Heart right ventricle (tissue), 16 donors: ENCODE data around the gene MLH1. TPM values are rescaled to one million over a fixed set of nuclear protein-coding genes. Genes with fewer than 3 reads are reported as not detected.

Experiments used
- ATAC-seq, 8 donors: fragments of 200-7000 bp; cut with Tn5 transposase; one replicate each; pipeline ENCODE4 v1.9.1; 2020; ENCODE audit warnings: mild to moderate bottlenecking in 8 of 8, moderate library complexity in 8 of 8, moderate number of reproducible peaks in 1 of 8
- DNase-seq, 2 donors: peaks; one replicate each; pipeline ENCODE4 v3.0.0-alpha.2; 2020
- H3K27ac ChIP-seq, 10 donors: fragments of 200-600 bp; sonication (generic) in 2 of 10; one replicate each; pipeline versions ENCODE4 v1.5.0 to v1.8.0; 2020 to 2022; ENCODE audit warnings: mild to moderate bottlenecking in 3 of 10
- H3K27me3 ChIP-seq, 7 donors: fragments of 200-600 bp; one replicate each; pipeline ENCODE4 v1.8.0; 2021 to 2022; ENCODE audit warnings: mild to moderate bottlenecking in 2 of 7
- H3K36me3 ChIP-seq, 9 donors: fragments of 200-600 bp; sonication (generic) in 1 of 9; one replicate each; pipeline versions ENCODE4 v1.5.0 to v1.8.0; 2020 to 2022; ENCODE audit warnings: mild to moderate bottlenecking in 2 of 9
- H3K4me1 ChIP-seq, 9 donors: fragments of 200-600 bp; sonication (generic) in 1 of 9; one replicate each; pipeline versions ENCODE4 v1.5.0 to v1.8.0; 2020 to 2022; ENCODE audit warnings: mild to moderate bottlenecking in 4 of 9
- H3K4me3 ChIP-seq, 10 donors: fragments of 200-600 bp; sonication (generic) in 2 of 10; one replicate each; pipeline versions ENCODE4 v1.5.0 to v1.8.0; 2020 to 2022; ENCODE audit warnings: mild to moderate bottlenecking in 7 of 10, moderate library complexity in 2 of 10
- H3K9me3 ChIP-seq, 11 donors: fragments of 200-600 bp in 10 of 11; sonication (generic) in 2 of 11; one replicate each; pipeline versions ENCODE4 v1.5.0 to v1.8.0; 2013 to 2022; ENCODE audit warnings: mild to moderate bottlenecking in 2 of 11, control low read depth in 1 of 11, moderate library complexity in 1 of 11
- WGBS, 2 donors: extraction: QIAGEN DNeasy Blood & Tissue Kit; methylation state at CpG; one replicate each; pipeline ENCODE4 v1.1.7; 2013; ENCODE audit warnings: inconsistent platforms in 1 of 2; 5-methylcytosine and 5-hydroxymethylcytosine counted together
- intact Hi-C, 10 donors: fragments of 100-400 bp; cut with DNase I; formaldehyde crosslinking; loops; one replicate each; pipeline versions ENCODE4 v1.11.1 to v1.14.2; 2022
- long read RNA-seq, 3 donors: library from polyadenylated mRNA; unstranded; transcript quantifications; one replicate each; pipeline ENCODE4 v2.0.0, GENCODE V29; 2020 to 2021
- polyA plus RNA-seq, 2 donors: library from polyadenylated mRNA; stranded (reverse); fragments of 200-250 nt; gene quantifications; one replicate each; pipeline ENCODE4 v1.2.3, GENCODE V29; 2013
- total RNA-seq, 10 donors: library from RNA; stranded (reverse); fragmentation: NEBNext Ultra II Directional in 3 of 10; extraction: Animal tissue kit (Norgen Biotek cat#: 25700) in 3 of 10; gene quantifications; one replicate each; pipeline versions ENCODE4 v1.2.1 to v1.2.4, GENCODE V29; 2021 to 2023
- TF ChIP-seq, protein P1 (sequence below), 9 donors: fragments of 200-600 bp; sonication (generic) in 2 of 9; IDR thresholded peaks; one replicate each; pipeline versions ENCODE4 v1.5.0 to v1.8.0; 2021 to 2022; ENCODE audit warnings: antibody characterized with exemption in 9 of 9, mild to moderate bottlenecking in 5 of 9, moderate library complexity in 1 of 9
- donor health status: Arrhythmogenic right ventricular cardiomyopathy.
- donor health status: ischemic (EF 13 %, LVEDD 7.1; RV severe dilation, severe dysfunction).
- donor health status: healthy with polysubstance abuse.
- donor health status: DM: no; HTN: yes; CAD: no.
- donor health status: DM: no; HTN: no; CAD: no.
- donor health status: ischemic (EF 25% LVEDD 6.9; RV normal size, moderate dysfunction).
- donor health status: ischemic (EF 25% LVEDD 5.7; RV mildly dilated, moderate dysfunction).
- donor health status: healthy.
- donor health status: DM: yes; HTN: yes; CAD: no.
- donor health status: Ischemic cardiomyopathy.
- donor health status: ischemic (EF 35%, LVEDD 5.7; RV mildly dilated, moderate dysfunction).
- donor health status: nonischemic (EF 11% LVEDD 7.7; RV severe dilation, severe dysfunction).
- donor health status: DM: yes; HTN: yes; CAD: no.
- donor health status: PGD.
- donor health status: ischemic (EF 29% LVEDD 5.4; RV normal size, mild dysfunction).
- donor health status: nonischemic (EF 23%, LVEDD 6.1; RV moderate dilation, normal function).

The MLH1 gene
- total RNA-seq (10 to 100 TPM; 48.8 to 61.7 (median 52.5) TPM), polyA plus RNA-seq (10 to 100 TPM; 26.0 to 29.5 TPM)
- long read RNA-seq, donor 1, transcript MLH1-201 (19 exons, 2,752 nt): major isoform, 56 of 90 reads
- long read RNA-seq, donor 1, partial matches to known transcripts: 21 of 90 reads
- long read RNA-seq, donor 1, other reads (novel, unspliced or antisense): 12 of 90 reads
- long read RNA-seq, donor 2, transcript MLH1-201 (19 exons, 2,752 nt): major isoform, 42 of 80 reads
- long read RNA-seq, donor 2, partial matches to known transcripts: 16 of 80 reads
- long read RNA-seq, donor 2, other reads (novel, unspliced or antisense): 22 of 80 reads
- long read RNA-seq, donor 3, transcript MLH1-201 (19 exons, 2,752 nt): major isoform, 119 of 170 reads
- long read RNA-seq, donor 3, partial matches to known transcripts: 13 of 170 reads
- long read RNA-seq, donor 3, other reads (novel, unspliced or antisense): 35 of 170 reads

DNA sequence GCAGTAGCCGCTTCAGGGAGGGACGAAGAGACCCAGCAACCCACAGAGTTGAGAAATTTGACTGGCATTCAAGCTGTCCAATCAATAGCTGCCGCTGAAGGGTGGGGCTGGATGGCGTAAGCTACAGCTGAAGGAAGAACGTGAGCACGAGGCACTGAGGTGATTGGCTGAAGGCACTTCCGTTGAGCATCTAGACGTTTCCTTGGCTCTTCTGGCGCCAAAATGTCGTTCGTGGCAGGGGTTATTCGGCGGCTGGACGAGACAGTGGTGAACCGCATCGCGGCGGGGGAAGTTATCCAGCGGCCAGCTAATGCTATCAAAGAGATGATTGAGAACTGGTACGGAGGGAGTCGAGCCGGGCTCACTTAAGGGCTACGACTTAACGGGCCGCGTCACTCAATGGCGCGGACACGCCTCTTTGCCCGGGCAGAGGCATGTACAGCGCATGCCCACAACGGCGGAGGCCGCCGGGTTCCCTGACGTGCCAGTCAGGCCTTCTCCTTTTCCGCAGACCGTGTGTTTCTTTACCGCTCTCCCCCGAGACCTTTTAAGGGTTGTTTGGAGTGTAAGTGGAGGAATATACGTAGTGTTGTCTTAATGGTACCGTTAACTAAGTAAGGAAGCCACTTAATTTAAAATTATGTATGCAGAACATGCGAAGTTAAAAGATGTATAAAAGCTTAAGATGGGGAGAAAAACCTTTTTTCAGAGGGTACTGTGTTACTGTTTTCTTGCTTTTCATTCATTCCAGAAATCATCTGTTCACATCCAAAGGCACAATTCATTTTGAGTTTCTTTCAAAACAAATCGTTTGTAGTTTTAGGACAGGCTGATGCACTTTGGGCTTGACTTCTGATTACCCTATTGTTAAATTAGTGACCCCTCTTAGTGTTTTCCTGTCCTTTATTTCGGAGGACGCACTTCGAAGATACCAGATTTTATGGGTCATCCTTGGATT is at the start of gene MLH1:
Gene MLH1 (plus strand): TSS at position 193 of the 958 bp plus-strand sequence. CDS start 30 bp downstream, at position 223.
- Histone ChIP-seq H3K9me3 (no peaks in the 10 kb centered on the region), H3K27me3 (no peaks in the 10 kb centered on the region), H3K27ac (peak within 1 kb of the TSS; percentile 89 to 99 (median 98)), H3K4me3 (peak within 1 kb of the TSS; percentile 55 to 87 (median 72)), H3K36me3 (peaks cover 0 to 59% (median 22%) of the 10 kb centered on the region in 9 donors), H3K4me1 (peaks cover 2 to 64% (median 51%) of the 10 kb centered on the region in 9 donors)
- intact Hi-C loops: loop anchor here in 3 of 10 donors (2.0 to 10.0 kb wide), 4 partner anchors 21 to 221 kb away; partner anchors contain the start of gene LRRFIP2 (in 1 of the 3)
- WGBS, 2 donors: 1% methylated on average over 47 of the region's 47 CpGs
- ATAC-seq: peak; percentile 95 to 97 (median 96)
- peak; percentile 95 to 100 for DNase-seq
- TF ChIP-seq, protein P1, sequence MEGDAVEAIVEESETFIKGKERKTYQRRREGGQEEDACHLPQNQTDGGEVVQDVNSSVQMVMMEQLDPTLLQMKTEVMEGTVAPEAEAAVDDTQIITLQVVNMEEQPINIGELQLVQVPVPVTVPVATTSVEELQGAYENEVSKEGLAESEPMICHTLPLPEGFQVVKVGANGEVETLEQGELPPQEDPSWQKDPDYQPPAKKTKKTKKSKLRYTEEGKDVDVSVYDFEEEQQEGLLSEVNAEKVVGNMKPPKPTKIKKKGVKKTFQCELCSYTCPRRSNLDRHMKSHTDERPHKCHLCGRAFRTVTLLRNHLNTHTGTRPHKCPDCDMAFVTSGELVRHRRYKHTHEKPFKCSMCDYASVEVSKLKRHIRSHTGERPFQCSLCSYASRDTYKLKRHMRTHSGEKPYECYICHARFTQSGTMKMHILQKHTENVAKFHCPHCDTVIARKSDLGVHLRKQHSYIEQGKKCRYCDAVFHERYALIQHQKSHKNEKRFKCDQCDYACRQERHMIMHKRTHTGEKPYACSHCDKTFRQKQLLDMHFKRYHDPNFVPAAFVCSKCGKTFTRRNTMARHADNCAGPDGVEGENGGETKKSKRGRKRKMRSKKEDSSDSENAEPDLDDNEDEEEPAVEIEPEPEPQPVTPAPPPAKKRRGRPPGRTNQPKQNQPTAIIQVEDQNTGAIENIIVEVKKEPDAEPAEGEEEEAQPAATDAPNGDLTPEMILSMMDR (IDR thresholded peaks at IDR 0.05): no peak

DNA sequence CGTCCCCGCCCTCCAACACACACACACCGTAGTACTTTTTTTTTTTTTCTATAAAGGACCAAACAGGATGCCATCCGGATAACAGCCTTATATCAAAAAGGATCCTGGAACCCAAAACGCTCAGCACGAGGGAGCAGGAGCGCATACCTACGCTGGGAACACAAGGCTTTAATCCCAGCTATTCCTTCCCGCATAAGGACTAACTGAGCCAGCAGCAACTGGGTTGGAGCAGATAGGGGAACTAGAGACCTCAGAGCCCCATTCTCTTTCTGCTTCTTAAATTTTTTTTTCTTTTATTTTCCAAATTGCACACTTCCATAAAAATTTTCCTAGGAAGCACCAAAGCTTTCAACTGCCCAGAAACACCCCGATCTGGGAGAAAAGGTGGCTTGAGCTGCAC is 49.7 kb upstream of the MLH1 start:
- 29 to 32% methylated on average over 10 of the region's 10 CpGs for WGBS, 2 donors
- ATAC-seq (no peak), DNase-seq (no peak)
- H3K4me1 ChIP-seq: peaks cover 0 to 25% (median 14%) of the 10 kb centered on the region in 9 donors
- H3K36me3 ChIP-seq: no peaks in the 10 kb centered on the region
- intact Hi-C loops: loop anchor here in 2 of 10 donors (5.0 kb wide), 1 partner anchor 36 kb away; no protein-coding TSS in a partner anchor
- peaks cover 0 to 22% (median 12%) of the 10 kb centered on the region in 11 donors for H3K9me3 ChIP-seq
- TF ChIP-seq, protein P1 (IDR thresholded peaks at IDR 0.05): no peak
- peak overlapping the region; percentile 61 to 96 (median 82) for H3K4me3 ChIP-seq
- H3K27me3 ChIP-seq: no peaks in the 10 kb centered on the region
- peak overlapping the region in 8 of 10 donors; percentile 46 to 90 (median 78) for H3K27ac ChIP-seq

DNA sequence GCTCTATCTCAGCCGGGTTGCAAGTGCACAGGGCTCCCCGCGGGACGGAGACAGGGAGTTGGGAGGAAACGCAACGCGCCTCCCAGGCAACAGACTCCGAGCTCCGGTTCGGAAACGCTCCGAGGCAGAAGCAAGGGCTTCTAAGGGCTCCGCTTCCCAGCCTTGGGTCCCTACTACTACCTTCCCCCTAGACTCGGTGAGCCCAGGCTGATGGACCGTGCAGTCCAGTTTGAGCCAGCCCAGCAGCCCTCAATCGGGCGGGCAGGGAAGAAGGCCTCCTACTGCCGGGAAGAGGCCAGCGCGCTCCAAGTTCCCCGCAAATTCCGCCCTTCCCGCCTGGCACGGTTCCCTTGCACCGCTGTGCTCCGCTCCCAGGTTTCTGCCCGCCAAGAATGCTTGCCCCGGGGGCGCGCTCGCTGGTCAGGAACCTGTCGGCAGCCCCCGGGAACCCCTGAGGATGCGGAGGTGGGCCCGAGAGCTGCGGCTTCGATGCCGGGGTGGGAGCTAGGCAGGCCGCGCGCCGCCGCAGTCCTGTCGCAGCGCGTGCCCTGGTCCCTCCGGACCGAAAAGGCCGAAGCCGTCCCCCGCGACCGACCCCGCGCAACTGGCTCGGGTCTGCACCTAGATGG is 49.2 kb upstream of the MLH1 start:
- 0% methylated on average over 55 to 56 of the region's 56 CpGs for WGBS, 2 donors
- intact Hi-C loops: loop anchor here in 2 of 10 donors (5.0 kb wide), 1 partner anchor 37 kb away; no protein-coding TSS in a partner anchor
- Histone ChIP-seq H3K27ac (peak overlapping the region; percentile 40 to 90 (median 74)), H3K27me3 (no peaks in the 10 kb centered on the region), H3K4me3 (peak overlapping the region; percentile 61 to 96 (median 82)), H3K36me3 (no peaks in the 10 kb centered on the region), H3K9me3 (peaks cover 0 to 22% (median 12%) of the 10 kb centered on the region in 11 donors), H3K4me1 (peaks cover 0 to 25% (median 14%) of the 10 kb centered on the region in 9 donors)
- TF ChIP-seq, protein P1 (IDR thresholded peaks at IDR 0.05): peak in 3 of 9 donors; percentile 23 to 30 (median 26)
- DNase-seq: peak; percentile 46 to 66
- ATAC-seq: peak; percentile 63 to 86 (median 78)
